T-helper 22 cell (primary cell): ENCODE measurements around the gene MRFAP1L1.

Source experiments
- DNase-seq: peaks from one replicate; pipeline ENCODE4 v3.0.0-alpha.2; 2020; ENCODE audit warnings: low read depth

MRFAP1L1 gene

DNA sequence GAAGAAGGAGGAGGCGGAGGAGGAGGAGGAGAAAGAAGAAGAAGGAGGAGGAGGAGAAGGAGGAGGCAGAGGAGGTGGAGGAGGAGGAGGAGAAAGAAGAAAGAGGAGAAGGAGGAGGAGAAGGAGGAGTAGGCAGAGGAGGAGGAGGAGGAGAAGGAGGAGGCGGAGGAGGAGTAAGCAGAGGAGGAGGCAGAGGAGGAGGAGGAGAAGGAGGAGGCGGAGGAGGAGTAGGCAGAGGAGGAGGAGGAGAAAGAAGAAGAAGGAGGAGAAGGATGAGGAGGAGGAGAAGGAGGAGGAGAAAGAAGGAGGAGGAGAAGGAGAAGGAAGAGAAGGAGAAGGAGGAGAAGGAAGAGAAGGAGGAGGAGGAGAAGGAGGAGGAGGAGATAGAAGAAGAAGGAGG lies 49.2 kb downstream of the MRFAP1L1 start:
- no peak for DNase-seq

DNA sequence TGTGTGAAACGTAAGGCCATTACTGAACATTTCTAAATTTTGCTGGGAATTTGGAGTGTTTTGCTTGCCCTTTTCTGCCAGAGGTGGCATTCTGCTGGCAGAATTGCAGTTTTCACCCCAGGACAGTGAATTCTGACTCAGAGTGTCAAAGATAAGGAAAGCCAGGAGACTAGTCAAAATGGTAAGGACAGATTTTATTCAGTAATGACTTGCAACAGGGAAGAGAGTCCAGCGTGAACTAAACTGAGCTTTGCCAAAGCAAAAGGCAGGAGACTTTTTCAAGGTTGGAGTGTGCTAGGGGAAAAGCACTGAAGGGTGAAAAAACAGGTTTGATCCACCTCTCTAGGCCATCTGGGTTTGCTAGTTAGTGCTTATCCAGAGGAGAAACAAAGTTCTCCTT lies 49.8 kb downstream of the MRFAP1L1 start:
- DNase-seq = no peak

DNA sequence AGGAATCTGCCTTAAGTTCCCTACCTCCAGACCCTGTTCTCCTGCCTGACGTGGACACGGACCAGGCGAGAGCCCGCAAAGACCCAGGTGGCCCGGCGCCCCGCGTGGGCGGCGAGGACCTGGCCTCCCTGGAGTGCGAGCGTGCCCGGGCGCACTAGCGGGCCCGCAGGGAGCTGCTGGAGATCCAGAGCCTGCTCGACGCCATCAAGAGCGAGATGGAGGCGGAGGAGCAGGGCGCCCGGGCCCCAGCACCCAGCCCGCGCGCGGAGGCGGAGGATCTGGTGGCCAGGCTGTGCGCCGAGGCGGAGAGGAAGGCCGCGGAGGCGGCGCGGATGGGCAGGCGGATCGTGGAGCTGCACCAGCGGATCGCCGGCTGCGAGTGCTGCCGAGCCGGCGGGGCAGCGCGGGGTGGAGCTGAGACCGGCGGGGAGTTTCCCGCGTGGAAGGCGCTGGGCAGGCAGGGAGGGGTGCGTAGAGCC lies 51.0 kb downstream of the MRFAP1L1 start:
- DNase-seq = peak; percentile 27

GRCh38 chr4:6658209-6658595 lies 51.5 kb downstream of the MRFAP1L1 start:
- no peak for DNase-seq
